Motor neuron (in vitro differentiated cells): ENCODE results near the gene VIPAS39. TPM values are rescaled to one million over a fixed set of nuclear protein-coding genes. Genes with fewer than 3 reads are reported as not detected.

Experiments used
- total RNA-seq, 8 experiments: library from RNA; unstranded; fragments of 300-600 nt; gene quantifications; 2 replicates each; pipeline versions ENCODE4 v1.2.3 to v1.2.4, GENCODE V29; 2022

Gene VIPAS39
- total RNA-seq, 8 experiments from 2014 or later = 17.5 to 33.8 (median 25.7) TPM

Other genes with a start within 250 kb of the VIPAS39 start
- gene NGB, start 186.4 kb downstream of the VIPAS39 start, total RNA-seq = under 1 TPM in 7 of 8 experiments, not detected in 1; 0.09 to 0.85 (median 0.35) TPM
- 10 to 100 TPM; 11.6 to 44.1 (median 19.6) TPM for gene POMT2, start 136.7 kb downstream of the VIPAS39 start, total RNA-seq
- 10 to 100 TPM; 15.5 to 41.0 (median 27.7) TPM for gene GSTZ1, start 136.6 kb downstream of the VIPAS39 start, total RNA-seq
- 10 to 100 TPM; 14.8 to 24.0 (median 21.8) TPM for gene TMED8, start 80.5 kb downstream of the VIPAS39 start, total RNA-seq
- gene SAMD15, start 80.2 kb downstream of the VIPAS39 start, total RNA-seq = 10 to 100 TPM in 1 of 8 experiments, 1 to 10 TPM in 7; 1.2 to 12.8 (median 3.4) TPM
- 1 to 10 TPM in 2 of 8 experiments, under 1 TPM in 6; 0.33 to 3.0 (median 0.73) TPM for gene NOXRED1, start 34.1 kb downstream of the VIPAS39 start, total RNA-seq
- 100 to 1,000 TPM in 5 of 8 experiments, 10 to 100 TPM in 3; 76.3 to 203 (median 126) TPM for gene AHSA1, start 492 bp upstream of the VIPAS39 start, total RNA-seq
- gene ISM2, start 41.2 kb upstream of the VIPAS39 start, total RNA-seq = 10 to 100 TPM in 1 of 8 experiments, 1 to 10 TPM in 3, under 1 TPM in 4; 0.17 to 19.0 (median 0.92) TPM
- 10 to 100 TPM; 14.5 to 46.9 (median 20.0) TPM for gene SPTLC2, start 159.0 kb upstream of the VIPAS39 start, total RNA-seq